Tibial artery (tissue), 4 donors: ENCODE data around the gene DIS3L2.

ENCODE experiments used
- DNase-seq, 2 donors: peaks; one replicate each; pipeline ENCODE4 v3.0.0-alpha.2; 2019
- H3K27ac ChIP-seq, 2 donors: fragments of 200-600 bp; sonication (generic) in 1 of 2; 1 replicate in 1 of 2; 2 replicates in 1 of 2; pipeline ENCODE4 v1.5.1; 2018 to 2019; ENCODE audit warnings: mild to moderate bottlenecking in 1 of 2
- H3K27me3 ChIP-seq, 2 donors: fragments of 200-600 bp; sonication (generic) in 1 of 2; one replicate each; pipeline versions ENCODE4 v1.5.1 to v1.6.0; 2016 to 2019
- H3K36me3 ChIP-seq, 3 donors: fragments of 200-600 bp; sonication (generic) in 2 of 3; one replicate each; pipeline ENCODE4 v1.5.1; 2016 to 2019; ENCODE audit warnings: mild to moderate bottlenecking in 2 of 3
- H3K4me1 ChIP-seq, 4 donors: fragments of 200-600 bp; sonication (generic) in 2 of 4; 1 replicate in 3 of 4; 2 replicates in 1 of 4; pipeline ENCODE4 v1.5.1; 2016 to 2019
- H3K4me3 ChIP-seq, 2 donors: fragments of 200-600 bp; sonication (generic) in 1 of 2; 1 replicate in 1 of 2; 2 replicates in 1 of 2; pipeline ENCODE4 v1.5.1; 2018 to 2019; ENCODE audit warnings: mild to moderate bottlenecking in 2 of 2
- H3K9me3 ChIP-seq, 3 donors: fragments of 200-600 bp; sonication (generic) in 1 of 3; one replicate each; pipeline ENCODE4 v1.5.1; 2016 to 2019
- CTCF ChIP-seq, 2 experiments: fragments of 200-600 bp in 1 of 2; fragments of 450-650 bp in 1 of 2; IDR thresholded peaks; one replicate each; pipeline ENCODE4 v1.5.1; 2017 to 2019; ENCODE audit warnings: antibody characterized with exemption in 2 of 2, mild to moderate bottlenecking in 1 of 2, moderate library complexity in 1 of 2
- intact Hi-C: fragments of 100-400 bp; cut with DNase I; formaldehyde crosslinking; loops from one replicate; pipeline ENCODE4 v1.15.0; 2023; ENCODE audit warnings: low total_unique reads

DIS3L2 gene

GRCh38 chr2:231966886-231967285 is 5.4 kb downstream of the DIS3L2 start:
- intact Hi-C loops = no loop called here
- H3K36me3 ChIP-seq = no peaks in the 10 kb centered on the region

GRCh38 chr2:231968820-231969219 is 7.3 kb downstream of the DIS3L2 start:
- intact Hi-C loops = no loop called here

More at GRCh38 chr2:231966886-231967285, 5.4 kb downstream of the DIS3L2 start:
- H3K27me3 ChIP-seq = no peaks in the 10 kb centered on the region
- H3K27ac ChIP-seq = no peak overlapping the region
- no peak overlapping the region for H3K4me3 ChIP-seq
- TF ChIP-seq CTCF (IDR thresholded peaks at IDR 0.05) = no peak
- H3K9me3 ChIP-seq = no peaks in the 10 kb centered on the region
- DNase-seq = no peak
- H3K4me1 ChIP-seq = peaks cover 0 to 19% (median 8%) of the 10 kb centered on the region in 4 donors

GRCh38 chr2:231970461-231970860 is 8.9 kb downstream of the DIS3L2 start:
- no peaks in the 10 kb centered on the region for H3K9me3 ChIP-seq
- intact Hi-C loops = no loop called here

More at GRCh38 chr2:231968820-231969219, 7.3 kb downstream of the DIS3L2 start:
- H3K27me3 ChIP-seq = no peaks in the 10 kb centered on the region
- H3K9me3 ChIP-seq = no peaks in the 10 kb centered on the region
- DNase-seq = no peak
- peaks cover 0 to 1% (median under 1%) of the 10 kb centered on the region in 4 donors for H3K4me1 ChIP-seq
- no peak overlapping the region for H3K4me3 ChIP-seq
- TF ChIP-seq CTCF (IDR thresholded peaks at IDR 0.05) = no peak
- H3K27ac ChIP-seq = no peak overlapping the region
- H3K36me3 ChIP-seq = peaks cover 3 to 6% (median 4%) of the 10 kb centered on the region in 3 donors

GRCh38 chr2:231975001-231975400 is 13.5 kb downstream of the DIS3L2 start:
- no peak for TF ChIP-seq CTCF (IDR thresholded peaks at IDR 0.05)
- no peak for DNase-seq

More at GRCh38 chr2:231970461-231970860, 8.9 kb downstream of the DIS3L2 start:
- H3K36me3 ChIP-seq = peaks cover 3 to 6% (median 4%) of the 10 kb centered on the region in 3 donors
- no peaks in the 10 kb centered on the region for H3K4me1 ChIP-seq
- no peaks in the 10 kb centered on the region for H3K27me3 ChIP-seq
- no peak overlapping the region for H3K4me3 ChIP-seq
- no peak for DNase-seq
- H3K27ac ChIP-seq = no peak overlapping the region
- no peak for TF ChIP-seq CTCF (IDR thresholded peaks at IDR 0.05)

GRCh38 chr2:231977430-231977829 is 15.9 kb downstream of the DIS3L2 start:
- Histone ChIP-seq H3K27ac (no peak overlapping the region), H3K36me3 (peaks cover 4 to 6% (median 5%) of the 10 kb centered on the region in 3 donors), H3K27me3 (no peaks in the 10 kb centered on the region), H3K4me1 (no peaks in the 10 kb centered on the region), H3K4me3 (no peak overlapping the region), H3K9me3 (no peaks in the 10 kb centered on the region)
- no peak for TF ChIP-seq CTCF (IDR thresholded peaks at IDR 0.05)
- intact Hi-C loops = no loop called here
- DNase-seq = no peak

More at GRCh38 chr2:231975001-231975400, 13.5 kb downstream of the DIS3L2 start:
- Histone ChIP-seq H3K9me3 (no peaks in the 10 kb centered on the region), H3K27me3 (no peaks in the 10 kb centered on the region), H3K4me1 (no peaks in the 10 kb centered on the region), H3K4me3 (no peak overlapping the region), H3K36me3 (peaks cover 4 to 6% (median 6%) of the 10 kb centered on the region in 3 donors), H3K27ac (no peak overlapping the region)
- intact Hi-C loops = no loop called here

- Histone ChIP-seq H3K9me3 (no peaks in the 10 kb centered on the region), H3K4me1 (no peaks in the 10 kb centered on the region), H3K27me3 (no peaks in the 10 kb centered on the region), H3K36me3 (no peaks in the 10 kb centered on the region), H3K27ac (no peak overlapping the region), H3K4me3 (no peak overlapping the region)
- TF ChIP-seq CTCF (IDR thresholded peaks at IDR 0.05) = no peak
- DNase-seq = no peak
- intact Hi-C loops = no loop called here
Measured at GRCh38 chr2:231984992-231985391, 23.5 kb downstream of the DIS3L2 start.
